ENCODE measurements around the gene ZBTB7C. TPM values are rescaled to one million over a fixed set of nuclear protein-coding genes. Genes with fewer than 3 reads are reported as not detected.

Gene ZBTB7C
- polyA plus RNA-seq, 1 of the 3 experiments (the other 2 are of a cell fraction): 0.05 TPM

- ChIA-PET CTCF (interaction anchor here (0.7 kb wide), 1 partner anchor 15 kb away, joined by 3 read pairs; no protein-coding TSS in a partner anchor), POLR2A (interaction anchor here (1.7 kb wide), 1 partner anchor 22 kb away, joined by 3 read pairs; no protein-coding TSS in a partner anchor)
- H3K4me3 ChIP-seq (ENCODE audit: low read depth in 2 of 2, low read length in 1 of 2): no peak overlapping the region
- no peak overlapping the region for H2AFZ ChIP-seq (ENCODE audit: low read depth)
- H3K27ac ChIP-seq (ENCODE audit: low read depth in 2 of 2, low read length in 1 of 2): peak overlapping the region in 1 of 2 experiments; percentile 90; a peak in 2 of 4 replicates
- WGBS (ENCODE audit: low lambda C conversion rate): 54% methylated on average over 3 of the region's 4 CpGs
- no peaks in the 10 kb centered on the region for H3K79me2 ChIP-seq (ENCODE audit: insufficient read depth)
- peaks cover 0 to 79% of the 10 kb centered on the region in 2 experiments; a peak in 2 of 4 replicates for H3K4me1 ChIP-seq (ENCODE audit: control insufficient read depth in 1 of 2, insufficient read depth in 2 of 2, low read depth in 1 of 2, low read length in 1 of 2)
- H3K27me3 ChIP-seq (ENCODE audit: insufficient read depth): peaks cover 47% of the 10 kb centered on the region
- H4K20me1 ChIP-seq (ENCODE audit: insufficient read depth): no peaks in the 10 kb centered on the region
- H3K9me3 ChIP-seq: no peaks in the 10 kb centered on the region
- no peaks in the 10 kb centered on the region for H3K36me3 ChIP-seq (replicated peaks in 1 of 2; ENCODE audit: control insufficient read depth in 1 of 2, insufficient read depth in 2 of 2, low read length in 1 of 2)
- H3F3A ChIP-seq (replicated peaks; ENCODE audit: insufficient read depth): no peaks in the 10 kb centered on the region
- no peak for TF ChIP-seq MXI1 (IDR thresholded peaks at IDR 0.05; ENCODE audit: low read depth, low read length)
- no peak for TF ChIP-seq MAX (IDR thresholded peaks at IDR 0.05; ENCODE audit: low read depth)
- TF ChIP-seq RAD21 (IDR thresholded peaks at IDR 0.05; ENCODE audit: low read length): no peak
- TF ChIP-seq POLR2AphosphoS5 (IDR thresholded peaks at IDR 0.05; ENCODE audit: low read depth, low read length): no peak
- no peak for TF ChIP-seq JUND (IDR thresholded peaks at IDR 0.05)
- no peak for TF ChIP-seq EZH2phosphoT487 (IDR thresholded peaks at IDR 0.05; ENCODE audit: borderline replicate concordance, low read depth)
- TF ChIP-seq FOXM1 (IDR thresholded peaks at IDR 0.05; ENCODE audit: low read depth): no peak
- TF ChIP-seq TEAD4 (IDR thresholded peaks at IDR 0.05; ENCODE audit: borderline replicate concordance, insufficient read depth): no peak
- no peak for TF ChIP-seq PBX3 (IDR thresholded peaks at IDR 0.05)
- TF ChIP-seq EP300 (IDR thresholded peaks at IDR 0.05; ENCODE audit: borderline replicate concordance in 1 of 2, low read depth in 1 of 2, low read length in 1 of 2): no peak
- no peak for TF ChIP-seq TCF12 (IDR thresholded peaks at IDR 0.05)
- TF ChIP-seq REST (IDR thresholded peaks at IDR 0.05; ENCODE audit: low read depth, low read length): no peak
- no peak for TF ChIP-seq GATA2 (CRISPR knock-in tag; IDR thresholded peaks at IDR 0.05)
- TF ChIP-seq MEF2A (IDR thresholded peaks at IDR 0.05; ENCODE audit: borderline replicate concordance, low read depth): no peak
- TF ChIP-seq USF2 (IDR thresholded peaks at IDR 0.05; ENCODE audit: borderline replicate concordance, low read depth, low read length): no peak
- no peak for TF ChIP-seq RFX5 (IDR thresholded peaks at IDR 0.05; ENCODE audit: low read length)
- no peak for TF ChIP-seq IRF3 (IDR thresholded peaks at IDR 0.05; ENCODE audit: low read depth, low read length)
- no peak for TF ChIP-seq TAF1 (IDR thresholded peaks at IDR 0.05; ENCODE audit: borderline replicate concordance, low read depth, low read length)
- TF ChIP-seq CHD2 (IDR thresholded peaks at IDR 0.05; ENCODE audit: low read length, partially characterized antibody): no peak
- H3K9ac ChIP-seq: no peak overlapping the region
- no peaks in the 10 kb centered on the region for H3K9me2 ChIP-seq
- no peak overlapping the region for H3K4me2 ChIP-seq
- no peak for DNase-seq
Observed at GRCh38 chr18:48138210-48138609, 271.0 kb downstream of the ZBTB7C start.

Measured in SK-N-SH (cell line).